Coronary artery (tissue), 2 donors: Measurements from ENCODE around the gene TSGA10.
"Not testable (repeated sequence)": the region's sequence is repeated elsewhere in the genome, so short reads cannot be mapped to it uniquely, and the experiment has no call there.

Experiments used
- DNase-seq: peaks from one replicate; pipeline ENCODE4 v3.0.0-alpha.2; 2017; ENCODE audit warnings: low spot score
- H3K27ac ChIP-seq, 2 donors: fragments of 200-600 bp; sonication (generic); one replicate each; pipeline ENCODE4 v1.5.1; 2016 to 2019
- H3K4me3 ChIP-seq: fragments of 200-600 bp; sonication (generic); 2 replicates; pipeline ENCODE4 v1.5.1; 2016; ENCODE audit warnings: mild to moderate bottlenecking, moderate library complexity
- CTCF ChIP-seq: fragments of 200-600 bp; sonication (generic); IDR thresholded peaks from one replicate; pipeline ENCODE4 v1.5.1; 2019; ENCODE audit warnings: antibody characterized with exemption

The TSGA10 gene

GRCh38 chr2:99154643-99155536 lies at the start of gene TSGA10, which contains the start of gene LIPT1:
Gene TSGA10, minus strand, starts transcription at chr2:99154942. Its CDS starts 45,503 bp downstream, at chr2:99109439.
Gene LIPT1, plus strand, starts transcription at chr2:99154967. Its CDS starts 6,991 bp downstream, at chr2:99161958.
- peak within 1 kb of the TSS; percentile 83 for H3K4me3 ChIP-seq
- TF ChIP-seq CTCF = no peak
- DNase-seq = peak; percentile 94
- H3K27ac ChIP-seq = peak within 1 kb of the TSS; percentile 78 to 89

GRCh38 chr2:99201959-99202678 lies 47.4 kb upstream of the TSGA10 start:
- DNase-seq = no peak
- TF ChIP-seq CTCF = no peak
- Histone ChIP-seq H3K4me3 (no peak overlapping the region), H3K27ac (no peak overlapping the region)

GRCh38 chr2:99200076-99200800 lies 45.5 kb upstream of the TSGA10 start:
- no peak for DNase-seq
- Histone ChIP-seq H3K27ac (no peak overlapping the region), H3K4me3 (no peak overlapping the region)
- TF ChIP-seq CTCF = no peak

- TF ChIP-seq CTCF = no peak
- no peak overlapping the region for H3K4me3 ChIP-seq
- no peak for DNase-seq
- H3K27ac ChIP-seq = no peak overlapping the region
Observed at GRCh38 chr2:99198103-99198841, 43.5 kb upstream of the TSGA10 start.

GRCh38 chr2:99192364-99192763 lies 37.6 kb upstream of the TSGA10 start:
- H3K4me3 ChIP-seq, H3K27ac ChIP-seq, DNase-seq: not testable (repeated sequence)

GRCh38 chr2:99190548-99190947 lies 35.8 kb upstream of the TSGA10 start:
- no peak overlapping the region for H3K27ac ChIP-seq
- TF ChIP-seq CTCF = no peak
- H3K4me3 ChIP-seq = no peak overlapping the region
- no peak for DNase-seq
